GM23338 (cell line): ENCODE data around the gene UBALD1. TPM values are rescaled to one million over a fixed set of nuclear protein-coding genes. Genes with fewer than 3 reads are reported as not detected.

Experiments used
- ATAC-seq: fragments of 200-7000 bp; cut with Tn5 transposase; 3 replicates; pipeline ENCODE4 v1.9.1; 2020
- DNase-seq: peaks from one replicate; pipeline ENCODE4 v3.0.0-alpha.2; 2015; ENCODE audit warnings: low spot score
- H2AFZ ChIP-seq: fragments of 200-600 bp; sonication (generic); 2 replicates; pipeline ENCODE4 v1.8.0; 2016; ENCODE audit warnings: antibody characterized with exemption, mild to moderate bottlenecking, moderate library complexity
- H3F3A ChIP-seq: fragments of 200-600 bp; sonication (generic); replicated peaks from 2 replicates; pipeline ENCODE4 v1.8.0; 2017; ENCODE audit warnings: antibody characterized with exemption, mixed run types, low read depth
- H3K27ac ChIP-seq: fragments of 200-600 bp; sonication (generic); 2 replicates; pipeline ENCODE4 v1.6.1; 2016; ENCODE audit warnings: low read depth
- H3K27me3 ChIP-seq: fragments of 200-600 bp; sonication (generic); 2 replicates; pipeline ENCODE4 v1.8.0; 2016; ENCODE audit warnings: mild to moderate bottlenecking, mixed run types, moderate library complexity; ENCODE audit not compliant: insufficient read depth
- H3K36me3 ChIP-seq: fragments of 200-600 bp; sonication (generic); 2 replicates; pipeline ENCODE4 v1.8.0; 2016; ENCODE audit warnings: mild to moderate bottlenecking; ENCODE audit not compliant: insufficient read depth
- H3K4me1 ChIP-seq: fragments of 200-600 bp; sonication (generic); 2 replicates; pipeline ENCODE4 v1.8.0; 2016; ENCODE audit warnings: mild to moderate bottlenecking, moderate library complexity; ENCODE audit not compliant: insufficient read depth
- H3K4me2 ChIP-seq: fragments of 200-600 bp; sonication (generic); 2 replicates; pipeline ENCODE4 v1.7.1; 2017; ENCODE audit warnings: mixed run types
- H3K4me3 ChIP-seq: fragments of 200-600 bp; sonication (generic); 2 replicates; pipeline ENCODE4 v1.6.1; 2016; ENCODE audit warnings: mixed run types
- H3K79me2 ChIP-seq: fragments of 200-600 bp; sonication (generic); replicated peaks from 2 replicates; pipeline ENCODE4 v1.8.0; 2017; ENCODE audit warnings: mild to moderate bottlenecking; ENCODE audit not compliant: insufficient read depth
- H3K9me2 ChIP-seq: fragments of 200-600 bp; sonication (generic); 2 replicates; pipeline ENCODE4 v1.8.0; 2017; ENCODE audit not compliant: insufficient read depth
- H4K20me1 ChIP-seq: fragments of 200-600 bp; sonication (generic); replicated peaks from 2 replicates; pipeline ENCODE4 v1.8.0; 2017; ENCODE audit warnings: mild to moderate bottlenecking; ENCODE audit not compliant: insufficient read depth
- H3K27ac Mint-ChIP-seq: 2 replicates; pipeline ENCODE4 v1.8.0; 2020; ENCODE audit warnings: inconsistent platforms, mild to moderate bottlenecking, moderate library complexity, mixed read lengths
- H3K27me3 Mint-ChIP-seq: 3 replicates; pipeline ENCODE4 v1.8.0; 2022; ENCODE audit warnings: low read depth, mild to moderate bottlenecking, moderate library complexity, mixed read lengths, inconsistent platforms; ENCODE audit not compliant: insufficient read depth, poor library complexity
- H3K36me3 Mint-ChIP-seq: 3 replicates; pipeline ENCODE4 v1.8.0; 2021; ENCODE audit warnings: low read depth, mild to moderate bottlenecking, inconsistent platforms, moderate library complexity, mixed read lengths
- H3K4me1 Mint-ChIP-seq: 3 replicates; pipeline ENCODE4 v1.8.0; 2020; ENCODE audit warnings: mild to moderate bottlenecking, inconsistent platforms, mixed read lengths
- H3K4me3 Mint-ChIP-seq: 3 replicates; pipeline ENCODE4 v1.8.0; 2021; ENCODE audit warnings: moderate library complexity, mild to moderate bottlenecking, inconsistent platforms, mixed read lengths
- H3K9me3 Mint-ChIP-seq: 3 replicates; pipeline ENCODE4 v1.8.0; 2020; ENCODE audit warnings: moderate library complexity, mild to moderate bottlenecking, inconsistent platforms, mixed read lengths
- CTCF ChIP-seq, 2 experiments: fragments of 200-600 bp in 1 of 2; sonication (generic) in 1 of 2; conservative IDR thresholded peaks; 2 replicates each; pipeline versions ENCODE4 v1.5.1 to v1.6.1; 2016 to 2017; ENCODE audit warnings: antibody characterized with exemption in 2 of 2, low read depth in 2 of 2, mild to moderate bottlenecking in 2 of 2, moderate library complexity in 1 of 2
- ETS1 ChIP-seq: IDR thresholded peaks from 2 replicates; pipeline ENCODE4 v1.6.1; 2016; ENCODE audit warnings: antibody characterized with exemption
- EZH2 ChIP-seq: fragments of 200-600 bp; sonication (generic); IDR thresholded peaks from one replicate; pipeline ENCODE4 v1.8.0; 2017; ENCODE audit warnings: antibody characterized with exemption, mild to moderate bottlenecking, low read depth; ENCODE audit not compliant: unreplicated experiment
- EZH2phosphoT487 ChIP-seq: fragments of 200-600 bp; sonication (generic); IDR thresholded peaks from one replicate; pipeline ENCODE4 v1.8.1; 2018; ENCODE audit warnings: antibody characterized with exemption; ENCODE audit not compliant: unreplicated experiment
- JUNB ChIP-seq: IDR thresholded peaks from one replicate; pipeline ENCODE4 v1.6.1; 2016; ENCODE audit warnings: antibody characterized with exemption; ENCODE audit not compliant: unreplicated experiment
- POLR2AphosphoS5 ChIP-seq: IDR thresholded peaks from 2 replicates; pipeline ENCODE4 v1.6.1; 2016; ENCODE audit warnings: antibody characterized with exemption, low read depth
- STAT1 ChIP-seq: IDR thresholded peaks from one replicate; pipeline ENCODE4 v1.6.1; 2016; ENCODE audit warnings: antibody characterized with exemption; ENCODE audit not compliant: unreplicated experiment
- polyA plus RNA-seq: library from polyadenylated mRNA; unstranded; fragments of >200 nt; fragmentation: Nextera tagmentation; extraction: Ambion mirVana; gene quantifications from 2 replicates; pipeline ENCODE4 v1.2.1, GENCODE V29; 2016
- total RNA-seq: library from RNA; depleted of rRNA; stranded (reverse); fragments of >200 nt; shearing (Covaris generic); gene quantifications from 2 replicates; pipeline ENCODE4 v1.2.3, GENCODE V29; 2014
- TF ChIP-seq, protein P1 (sequence below): fragments of 250-450 bp; sonication (Bioruptor Pico); IDR thresholded peaks from 2 replicates; pipeline ENCODE4 v1.5.0; 2020; ENCODE audit warnings: mild to moderate bottlenecking, moderate library complexity

UBALD1 gene
- total and polyA plus RNA-seq, 2 experiments from 2014 or later = 20.7 to 32.8 TPM

- TF ChIP-seq ETS1 (no peak), EZH2phosphoT487 (no peak), POLR2AphosphoS5 (no peak), STAT1 (no peak)
- TF ChIP-seq, protein P1, sequence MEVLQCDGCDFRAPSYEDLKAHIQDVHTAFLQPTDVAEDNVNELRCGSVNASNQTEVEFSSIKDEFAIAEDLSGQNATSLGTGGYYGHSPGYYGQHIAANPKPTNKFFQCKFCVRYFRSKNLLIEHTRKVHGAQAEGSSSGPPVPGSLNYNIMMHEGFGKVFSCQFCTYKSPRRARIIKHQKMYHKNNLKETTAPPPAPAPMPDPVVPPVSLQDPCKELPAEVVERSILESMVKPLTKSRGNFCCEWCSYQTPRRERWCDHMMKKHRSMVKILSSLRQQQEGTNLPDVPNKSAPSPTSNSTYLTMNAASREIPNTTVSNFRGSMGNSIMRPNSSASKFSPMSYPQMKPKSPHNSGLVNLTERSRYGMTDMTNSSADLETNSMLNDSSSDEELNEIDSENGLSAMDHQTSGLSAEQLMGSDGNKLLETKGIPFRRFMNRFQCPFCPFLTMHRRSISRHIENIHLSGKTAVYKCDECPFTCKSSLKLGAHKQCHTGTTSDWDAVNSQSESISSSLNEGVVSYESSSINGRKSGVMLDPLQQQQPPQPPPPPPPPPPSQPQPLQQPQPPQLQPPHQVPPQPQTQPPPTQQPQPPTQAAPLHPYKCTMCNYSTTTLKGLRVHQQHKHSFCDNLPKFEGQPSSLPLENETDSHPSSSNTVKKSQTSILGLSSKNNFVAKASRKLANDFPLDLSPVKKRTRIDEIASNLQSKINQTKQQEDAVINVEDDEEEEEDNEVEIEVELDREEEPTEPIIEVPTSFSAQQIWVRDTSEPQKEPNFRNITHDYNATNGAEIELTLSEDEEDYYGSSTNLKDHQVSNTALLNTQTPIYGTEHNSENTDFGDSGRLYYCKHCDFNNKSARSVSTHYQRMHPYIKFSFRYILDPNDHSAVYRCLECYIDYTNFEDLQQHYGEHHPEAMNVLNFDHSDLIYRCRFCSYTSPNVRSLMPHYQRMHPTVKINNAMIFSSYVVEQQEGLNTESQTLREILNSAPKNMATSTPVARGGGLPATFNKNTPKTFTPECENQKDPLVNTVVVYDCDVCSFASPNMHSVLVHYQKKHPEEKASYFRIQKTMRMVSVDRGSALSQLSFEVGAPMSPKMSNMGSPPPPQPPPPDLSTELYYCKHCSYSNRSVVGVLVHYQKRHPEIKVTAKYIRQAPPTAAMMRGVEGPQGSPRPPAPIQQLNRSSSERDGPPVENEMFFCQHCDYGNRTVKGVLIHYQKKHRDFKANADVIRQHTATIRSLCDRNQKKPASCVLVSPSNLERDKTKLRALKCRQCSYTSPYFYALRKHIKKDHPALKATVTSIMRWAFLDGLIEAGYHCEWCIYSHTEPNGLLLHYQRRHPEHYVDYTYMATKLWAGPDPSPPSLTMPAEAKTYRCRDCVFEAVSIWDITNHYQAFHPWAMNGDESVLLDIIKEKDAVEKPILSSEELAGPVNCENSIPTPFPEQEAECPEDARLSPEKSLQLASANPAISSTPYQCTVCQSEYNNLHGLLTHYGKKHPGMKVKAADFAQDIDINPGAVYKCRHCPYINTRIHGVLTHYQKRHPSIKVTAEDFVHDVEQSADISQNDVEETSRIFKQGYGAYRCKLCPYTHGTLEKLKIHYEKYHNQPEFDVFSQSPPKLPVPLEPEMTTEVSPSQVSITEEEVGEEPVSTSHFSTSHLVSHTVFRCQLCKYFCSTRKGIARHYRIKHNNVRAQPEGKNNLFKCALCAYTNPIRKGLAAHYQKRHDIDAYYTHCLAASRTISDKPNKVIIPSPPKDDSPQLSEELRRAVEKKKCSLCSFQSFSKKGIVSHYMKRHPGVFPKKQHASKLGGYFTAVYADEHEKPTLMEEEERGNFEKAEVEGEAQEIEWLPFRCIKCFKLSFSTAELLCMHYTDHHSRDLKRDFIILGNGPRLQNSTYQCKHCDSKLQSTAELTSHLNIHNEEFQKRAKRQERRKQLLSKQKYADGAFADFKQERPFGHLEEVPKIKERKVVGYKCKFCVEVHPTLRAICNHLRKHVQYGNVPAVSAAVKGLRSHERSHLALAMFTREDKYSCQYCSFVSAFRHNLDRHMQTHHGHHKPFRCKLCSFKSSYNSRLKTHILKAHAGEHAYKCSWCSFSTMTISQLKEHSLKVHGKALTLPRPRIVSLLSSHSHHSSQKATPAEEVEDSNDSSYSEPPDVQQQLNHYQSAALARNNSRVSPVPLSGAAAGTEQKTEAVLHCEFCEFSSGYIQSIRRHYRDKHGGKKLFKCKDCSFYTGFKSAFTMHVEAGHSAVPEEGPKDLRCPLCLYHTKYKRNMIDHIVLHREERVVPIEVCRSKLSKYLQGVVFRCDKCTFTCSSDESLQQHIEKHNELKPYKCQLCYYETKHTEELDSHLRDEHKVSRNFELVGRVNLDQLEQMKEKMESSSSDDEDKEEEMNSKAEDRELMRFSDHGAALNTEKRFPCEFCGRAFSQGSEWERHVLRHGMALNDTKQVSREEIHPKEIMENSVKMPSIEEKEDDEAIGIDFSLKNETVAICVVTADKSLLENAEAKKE = no peak
Observed at GRCh38 chr16:4570086-4570485, 44.6 kb downstream of the UBALD1 start (continued).

DNA sequence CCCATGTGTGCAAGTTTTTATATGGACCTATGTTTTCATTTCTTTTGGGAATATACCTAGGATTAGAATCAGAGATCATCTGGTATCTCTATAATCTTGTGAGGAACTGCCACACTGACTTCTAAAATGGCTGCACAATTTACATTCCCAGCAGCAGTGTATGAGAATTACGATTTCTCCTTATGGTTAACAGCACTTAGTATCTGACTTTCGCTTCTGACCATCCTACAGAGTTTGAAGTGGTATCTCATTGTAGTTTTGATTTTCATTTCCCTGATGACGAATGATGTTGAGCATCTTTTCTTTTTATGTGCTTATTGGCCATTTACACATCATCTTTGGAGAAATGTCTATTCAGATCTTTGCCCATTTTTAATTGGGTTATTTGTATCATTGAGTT, 48.5 kb downstream of the UBALD1 start:
- H3K9me3 Mint-ChIP-seq = peaks cover 8% of the 10 kb centered on the region; the same call in 2 of the 3 replicates
- no peak for DNase-seq
- no peak overlapping the region for H3K27ac Mint-ChIP-seq
- Histone ChIP-seq H3K27me3 (no peaks in the 10 kb centered on the region), H3K4me3 (no peak overlapping the region), H3K4me2 (no peak overlapping the region), H4K20me1 (no peaks in the 10 kb centered on the region), H3K36me3 (no peaks in the 10 kb centered on the region), H3K9me2 (no peaks in the 10 kb centered on the region), H3K79me2 (no peaks in the 10 kb centered on the region), H2AFZ (no peak overlapping the region), H3K4me1 (peaks cover 29% of the 10 kb centered on the region), H3K27ac (no peak overlapping the region), H3F3A (0 out of 2 replicates have a peak, but pooled peaks cover 5% of the 10 kb centered on the region)
- H3K4me1 Mint-ChIP-seq = peaks cover 26% of the 10 kb centered on the region
- peaks cover 5% of the 10 kb centered on the region for H3K27me3 Mint-ChIP-seq
- ATAC-seq = no peak
- H3K4me3 Mint-ChIP-seq = no peak overlapping the region
- peaks cover under 1% of the 10 kb centered on the region; the same call in 1 of the 3 replicates for H3K36me3 Mint-ChIP-seq
- TF ChIP-seq ETS1 (no peak), JUNB (no peak), EZH2phosphoT487 (no peak), EZH2 (no peak), STAT1 (no peak), CTCF (conservative IDR thresholded peaks at IDR 0.05; ENCODE audit: low read depth in 2 of 2) (no peak)
